Mesodermal cell (in vitro differentiated cells): ENCODE results near the gene MKRN2OS.

Source experiments
- H3K27ac ChIP-seq: 2 replicates; pipeline ENCODE4 v1.7.0; 2013; ENCODE audit warnings: mild to moderate bottlenecking, low read depth, low read length, moderate library complexity; ENCODE audit not compliant: severe bottlenecking
- H3K36me3 ChIP-seq: 2 replicates; pipeline ENCODE4 v1.7.1; 2013; ENCODE audit warnings: mild to moderate bottlenecking, low read length, moderate library complexity; ENCODE audit not compliant: control insufficient read depth, insufficient read depth
- H3K4me1 ChIP-seq: one replicate; pipeline ENCODE4 v1.7.1; 2013; ENCODE audit warnings: mild to moderate bottlenecking, low read length; ENCODE audit not compliant: insufficient read depth, control insufficient read depth, poor library complexity, severe bottlenecking
- H3K4me3 ChIP-seq: 2 replicates; pipeline ENCODE4 v1.7.0; 2013; ENCODE audit warnings: low read length, control low read depth, mild to moderate bottlenecking; ENCODE audit not compliant: insufficient read depth, poor library complexity, severe bottlenecking; ENCODE audit errors: extremely low read depth
- H3K9me3 ChIP-seq: 2 replicates; pipeline ENCODE4 v1.7.1; 2013; ENCODE audit warnings: mild to moderate bottlenecking, low read length, moderate library complexity; ENCODE audit not compliant: control insufficient read depth
- WGBS, 2 experiments: methylation state at CpG; one replicate each; pipeline ENCODE4 v1.1.5; 2013; ENCODE audit warnings: missing lambda C conversion rate in 2 of 2; ENCODE audit not compliant: insufficient coverage in 2 of 2; 5-methylcytosine and 5-hydroxymethylcytosine counted together

MKRN2OS gene

GRCh38 chr3:12583280-12583679 is 38.0 kb upstream of the MKRN2OS start:
- no peaks in the 10 kb centered on the region for H3K9me3 ChIP-seq
- H3K27ac ChIP-seq: no peak overlapping the region
- no peak overlapping the region for H3K4me3 ChIP-seq
- peaks cover 86% of the 10 kb centered on the region for H3K36me3 ChIP-seq
- peaks cover 3% of the 10 kb centered on the region for H3K4me1 ChIP-seq

GRCh38 chr3:12582730-12583129 is 37.4 kb upstream of the MKRN2OS start:
- no peaks in the 10 kb centered on the region for H3K9me3 ChIP-seq
- 86 to 95% methylated on average over 3 to 4 of the region's 4 CpGs for WGBS, 2 experiments

GRCh38 chr3:12579905-12580304 is 34.6 kb upstream of the MKRN2OS start:
- Histone ChIP-seq H3K36me3 (peaks cover 86% of the 10 kb centered on the region), H3K9me3 (no peaks in the 10 kb centered on the region), H3K27ac (no peak overlapping the region), H3K4me3 (no peak overlapping the region), H3K4me1 (peaks cover 3% of the 10 kb centered on the region)
- WGBS, 2 experiments: 88 to 97% methylated on average over 3 of the region's 3 CpGs

More at GRCh38 chr3:12582730-12583129, 37.4 kb upstream of the MKRN2OS start:
- H3K4me3 ChIP-seq: no peak overlapping the region
- H3K36me3 ChIP-seq: peaks cover 85% of the 10 kb centered on the region
- H3K4me1 ChIP-seq: peaks cover 3% of the 10 kb centered on the region
- H3K27ac ChIP-seq: no peak overlapping the region

- Histone ChIP-seq H3K4me1 (peaks cover 3% of the 10 kb centered on the region), H3K36me3 (peaks cover 86% of the 10 kb centered on the region), H3K27ac (no peak overlapping the region), H3K9me3 (no peaks in the 10 kb centered on the region), H3K4me3 (no peak overlapping the region)
- 92 to 100% methylated on average over 2 of the region's 3 CpGs for WGBS, 2 experiments
Observed at GRCh38 chr3:12579456-12579855, 34.2 kb upstream of the MKRN2OS start.

- Histone ChIP-seq H3K27ac (no peak overlapping the region), H3K4me1 (peaks cover 3% of the 10 kb centered on the region), H3K9me3 (no peaks in the 10 kb centered on the region), H3K4me3 (no peak overlapping the region), H3K36me3 (peaks cover 86% of the 10 kb centered on the region)
- 100% methylated on average over 1 of the region's 2 CpGs; no CpG with 5 or more reads in 1 of the 2 experiments for WGBS, 2 experiments
Observed at GRCh38 chr3:12578742-12579141, 33.4 kb upstream of the MKRN2OS start.

- H3K4me1 ChIP-seq: peaks cover 9% of the 10 kb centered on the region
- H3K4me3 ChIP-seq: no peak overlapping the region
- H3K27ac ChIP-seq: no peak overlapping the region
- 89% methylated on average over 3 of the region's 5 CpGs; no CpG with 5 or more reads in 1 of the 2 experiments for WGBS, 2 experiments
- no peaks in the 10 kb centered on the region for H3K9me3 ChIP-seq
- H3K36me3 ChIP-seq: peaks cover 86% of the 10 kb centered on the region
Observed at GRCh38 chr3:12577379-12577778, 32.1 kb upstream of the MKRN2OS start.

- no peaks in the 10 kb centered on the region for H3K9me3 ChIP-seq
- no peak overlapping the region for H3K27ac ChIP-seq
- WGBS, 2 experiments: 97 to 98% methylated on average over 5 to 6 of the region's 7 CpGs
- H3K4me1 ChIP-seq: peaks cover 5% of the 10 kb centered on the region
- H3K36me3 ChIP-seq: peaks cover 95% of the 10 kb centered on the region
- no peak overlapping the region for H3K4me3 ChIP-seq
Observed at GRCh38 chr3:12574661-12575060, 29.4 kb upstream of the MKRN2OS start.

GRCh38 chr3:12574131-12574530 is 28.8 kb upstream of the MKRN2OS start:
- no peaks in the 10 kb centered on the region for H3K9me3 ChIP-seq
- no peak overlapping the region for H3K4me3 ChIP-seq
- WGBS, 2 experiments: 99 to 100% methylated on average over 6 of the region's 6 CpGs
- H3K27ac ChIP-seq: no peak overlapping the region
- H3K36me3 ChIP-seq: peaks cover 93% of the 10 kb centered on the region
- H3K4me1 ChIP-seq: peaks cover 5% of the 10 kb centered on the region

GRCh38 chr3:12571986-12572385 is 26.7 kb upstream of the MKRN2OS start:
- no peak overlapping the region for H3K4me3 ChIP-seq
- no peaks in the 10 kb centered on the region for H3K9me3 ChIP-seq
- peaks cover 5% of the 10 kb centered on the region for H3K4me1 ChIP-seq
- no peak overlapping the region for H3K27ac ChIP-seq
- H3K36me3 ChIP-seq: peaks cover 81% of the 10 kb centered on the region
- WGBS, 2 experiments: 86 to 94% methylated on average over 10 of the region's 11 CpGs

- H3K4me1 ChIP-seq: peaks cover 8% of the 10 kb centered on the region
- H3K27ac ChIP-seq: no peak overlapping the region
- no peak overlapping the region for H3K4me3 ChIP-seq
- peaks cover 65% of the 10 kb centered on the region for H3K36me3 ChIP-seq
- 94 to 100% methylated on average over 5 of the region's 6 CpGs for WGBS, 2 experiments
- no peaks in the 10 kb centered on the region for H3K9me3 ChIP-seq
Observed at GRCh38 chr3:12569836-12570235, 24.5 kb upstream of the MKRN2OS start.

- H3K27ac ChIP-seq: no peak overlapping the region
- WGBS, 2 experiments: 89 to 100% methylated on average over 2 to 3 of the region's 3 CpGs
- H3K4me3 ChIP-seq: no peak overlapping the region
- H3K36me3 ChIP-seq: peaks cover 54% of the 10 kb centered on the region
- H3K4me1 ChIP-seq: peaks cover 8% of the 10 kb centered on the region
- H3K9me3 ChIP-seq: no peaks in the 10 kb centered on the region
Observed at GRCh38 chr3:12568747-12569146, 23.4 kb upstream of the MKRN2OS start.
